Measurements from ENCODE around the gene GNE. TPM values are rescaled to one million over a fixed set of nuclear protein-coding genes. Genes with fewer than 3 reads are reported as not detected.

GNE gene
- total and polyA plus RNA-seq, 4 donors = 5.1 to 18.4 (median 13.7) TPM

- H3K9me3 ChIP-seq (ENCODE audit: control insufficient read depth in 4 of 4, insufficient read depth in 3 of 4, low read length in 3 of 4) = no peaks in the 10 kb centered on the region
- peaks cover 7 to 39% (median 20%) of the 10 kb centered on the region in 5 donors for H3K4me1 ChIP-seq (ENCODE audit: control insufficient read depth in 5 of 5, insufficient read depth in 5 of 5, low read length in 5 of 5)
- peak; percentile 96 for ATAC-seq (ENCODE audit: insufficient read depth, low FRiP score)
- 0% methylated on average over 68 of the region's 68 CpGs for WGBS, 2 donors
- H3K36me3 ChIP-seq (ENCODE audit: control insufficient read depth in 4 of 4, insufficient read depth in 4 of 4, low read length in 4 of 4) = peaks cover 0 to 2% (median 0%) of the 10 kb centered on the region in 4 donors
- H3K4me3 ChIP-seq = peak within 1 kb of the TSS; percentile 92
- peak; percentile 97 to 99 (median 99) for DNase-seq
- H3K27me3 ChIP-seq (ENCODE audit: control insufficient read depth in 3 of 3, insufficient read depth in 3 of 3, low read length in 2 of 3) = peaks cover 0 to 6% (median 0%) of the 10 kb centered on the region in 3 donors
- peak within 1 kb of the TSS; percentile 73 to 90 for H3K9ac ChIP-seq (ENCODE audit: insufficient read depth in 1 of 2, low read length in 2 of 2)
- peak within 1 kb of the TSS; percentile 97 to 98 for H3K27ac ChIP-seq (ENCODE audit: low read depth in 1 of 2, low read length in 1 of 2)
- TF ChIP-seq, protein P1, sequence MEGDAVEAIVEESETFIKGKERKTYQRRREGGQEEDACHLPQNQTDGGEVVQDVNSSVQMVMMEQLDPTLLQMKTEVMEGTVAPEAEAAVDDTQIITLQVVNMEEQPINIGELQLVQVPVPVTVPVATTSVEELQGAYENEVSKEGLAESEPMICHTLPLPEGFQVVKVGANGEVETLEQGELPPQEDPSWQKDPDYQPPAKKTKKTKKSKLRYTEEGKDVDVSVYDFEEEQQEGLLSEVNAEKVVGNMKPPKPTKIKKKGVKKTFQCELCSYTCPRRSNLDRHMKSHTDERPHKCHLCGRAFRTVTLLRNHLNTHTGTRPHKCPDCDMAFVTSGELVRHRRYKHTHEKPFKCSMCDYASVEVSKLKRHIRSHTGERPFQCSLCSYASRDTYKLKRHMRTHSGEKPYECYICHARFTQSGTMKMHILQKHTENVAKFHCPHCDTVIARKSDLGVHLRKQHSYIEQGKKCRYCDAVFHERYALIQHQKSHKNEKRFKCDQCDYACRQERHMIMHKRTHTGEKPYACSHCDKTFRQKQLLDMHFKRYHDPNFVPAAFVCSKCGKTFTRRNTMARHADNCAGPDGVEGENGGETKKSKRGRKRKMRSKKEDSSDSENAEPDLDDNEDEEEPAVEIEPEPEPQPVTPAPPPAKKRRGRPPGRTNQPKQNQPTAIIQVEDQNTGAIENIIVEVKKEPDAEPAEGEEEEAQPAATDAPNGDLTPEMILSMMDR (IDR thresholded peaks at IDR 0.05; ENCODE audit: control extremely low read depth, extremely low read depth) = no peak
These were observed 67.6 kb downstream of the GNE start, which contains the start of gene CLTA for GRCh38 chr9:36190388-36191289. Gene CLTA, plus strand, starts transcription at chr9:36190921. Its CDS starts 136 bp downstream, at chr9:36191057.

DNA sequence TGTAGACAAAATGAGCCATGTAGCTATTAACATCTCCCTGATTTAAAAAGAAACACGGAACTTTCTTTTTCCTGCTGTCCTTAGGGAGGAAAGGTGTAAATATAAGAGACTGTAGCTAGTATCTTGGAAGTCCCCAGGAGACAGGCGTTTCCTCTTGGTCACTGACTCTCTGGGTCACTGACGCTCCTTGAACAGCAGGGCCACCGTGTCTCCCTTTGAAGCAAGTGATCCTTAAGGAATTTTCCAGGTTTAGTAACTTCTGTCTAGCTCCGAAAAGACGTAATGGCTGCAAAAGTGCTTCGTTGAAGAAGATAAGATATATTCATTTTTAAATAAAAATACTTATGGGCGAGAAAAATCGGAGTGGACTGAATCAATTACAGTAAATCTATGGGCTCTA lies 68.3 kb downstream of the GNE start:
- Histone ChIP-seq H3K4me3 (no peak overlapping the region), H3K27me3 (ENCODE audit: control insufficient read depth in 3 of 3, insufficient read depth in 3 of 3, low read length in 2 of 3) (peaks cover 0 to 6% (median 0%) of the 10 kb centered on the region in 3 donors), H3K9ac (ENCODE audit: insufficient read depth in 1 of 2, low read length in 2 of 2) (peak overlapping the region; percentile 3 to 90), H3K27ac (ENCODE audit: low read depth in 1 of 2, low read length in 1 of 2) (peak overlapping the region; percentile 74 to 96), H3K9me3 (ENCODE audit: control insufficient read depth in 4 of 4, insufficient read depth in 3 of 4, low read length in 3 of 4) (no peaks in the 10 kb centered on the region), H3K4me1 (ENCODE audit: control insufficient read depth in 5 of 5, insufficient read depth in 5 of 5, low read length in 5 of 5) (peaks cover 7 to 35% (median 20%) of the 10 kb centered on the region in 5 donors), H3K36me3 (ENCODE audit: control insufficient read depth in 4 of 4, insufficient read depth in 4 of 4, low read length in 4 of 4) (peaks cover 0 to 2% (median 0%) of the 10 kb centered on the region in 4 donors)
- DNase-seq (peak in 1 of 3 donors; percentile 37), ATAC-seq (ENCODE audit: insufficient read depth, low FRiP score) (no peak)
- TF ChIP-seq, protein P1 (IDR thresholded peaks at IDR 0.05; ENCODE audit: control extremely low read depth, extremely low read depth) = no peak
- 6 to 7% methylated on average over 9 of the region's 9 CpGs for WGBS, 2 donors

GRCh38 chr9:36188212-36188611 lies 70.0 kb downstream of the GNE start:
- Histone ChIP-seq H3K27me3 (ENCODE audit: control insufficient read depth in 3 of 3, insufficient read depth in 3 of 3, low read length in 2 of 3) (peaks cover 0 to 6% (median 0%) of the 10 kb centered on the region in 3 donors), H3K9ac (ENCODE audit: insufficient read depth in 1 of 2, low read length in 2 of 2) (no peak overlapping the region), H3K9me3 (ENCODE audit: control insufficient read depth in 4 of 4, insufficient read depth in 3 of 4, low read length in 3 of 4) (no peaks in the 10 kb centered on the region), H3K4me1 (ENCODE audit: control insufficient read depth in 5 of 5, insufficient read depth in 5 of 5, low read length in 5 of 5) (peaks cover 3 to 23% (median 19%) of the 10 kb centered on the region in 5 donors), H3K27ac (ENCODE audit: low read depth in 1 of 2, low read length in 1 of 2) (no peak overlapping the region), H3K36me3 (ENCODE audit: control insufficient read depth in 4 of 4, insufficient read depth in 4 of 4, low read length in 4 of 4) (no peaks in the 10 kb centered on the region), H3K4me3 (no peak overlapping the region)
- WGBS, 2 donors = 84 to 89% methylated on average over 5 of the region's 5 CpGs
- DNase-seq (no peak), ATAC-seq (ENCODE audit: insufficient read depth, low FRiP score) (no peak)
- TF ChIP-seq, protein P1 (IDR thresholded peaks at IDR 0.05; ENCODE audit: control extremely low read depth, extremely low read depth) = no peak
